OCI-LY7 (cell line): ENCODE measurements around the gene CARTPT. TPM values are rescaled to one million over a fixed set of nuclear protein-coding genes. Genes with fewer than 3 reads are reported as not detected.

Source experiments
- BruUV-seq: library from RNA; stranded (reverse); fragments of 400-500 nt; replicated peaks from 2 replicates; lab custom pipeline; 2021; lab: Mats Ljungman, UMichigan
- CTCF ChIA-PET: fragments of 300-600 bp; sonication (Branson Sonifier 250); formaldehyde crosslinking; loops from one replicate; lab custom pipeline; 2022; ENCODE audit warnings: antibody characterized with exemption; ENCODE audit not compliant: unreplicated experiment; lab: Charles Lee
- POLR2A ChIA-PET: fragments of 300-600 bp; sonication (Branson Sonifier 250); formaldehyde crosslinking; loops from one replicate; lab custom pipeline; 2022; ENCODE audit warnings: antibody characterized with exemption; lab: Charles Lee
- DNase-seq: peaks from one replicate; pipeline ENCODE4 v3.0.0-alpha.2; 2015; ENCODE audit warnings: low spot score
- H2AFZ ChIP-seq: fragments of 200-600 bp; sonication (generic), shearing (Covaris generic); 2 replicates; pipeline ENCODE4 v1.6.1; 2014; ENCODE audit warnings: mild to moderate bottlenecking, antibody characterized with exemption, low read length, moderate library complexity
- H3K27ac ChIP-seq: fragments of 200-600 bp; sonication (generic); 2 replicates; pipeline ENCODE4 v1.5.1; 2014; ENCODE audit warnings: mixed run types, low read depth, mild to moderate bottlenecking, moderate library complexity, low read length, inconsistent platforms; ENCODE audit not compliant: poor library complexity, severe bottlenecking
- H3K36me3 ChIP-seq: fragments of 200-600 bp; sonication (generic); 2 replicates; pipeline ENCODE4 v1.6.1; 2014; ENCODE audit warnings: mild to moderate bottlenecking, antibody characterized with exemption, low read length, moderate library complexity, mixed read lengths; ENCODE audit not compliant: insufficient read depth
- H3K4me1 ChIP-seq: fragments of 200-600 bp; sonication (generic); 2 replicates; pipeline ENCODE4 v1.5.1; 2014; ENCODE audit warnings: mild to moderate bottlenecking, low read length; ENCODE audit not compliant: insufficient read depth, poor library complexity, severe bottlenecking
- H3K4me2 ChIP-seq: fragments of 200-600 bp; sonication (generic); 2 replicates; pipeline ENCODE4 v1.6.1; 2014; ENCODE audit warnings: mild to moderate bottlenecking, low read length
- H3K4me3 ChIP-seq: fragments of 200-600 bp; sonication (generic); 2 replicates; pipeline ENCODE4 v1.5.1; 2014; ENCODE audit warnings: mild to moderate bottlenecking, low read depth, low read length; ENCODE audit not compliant: poor library complexity, severe bottlenecking
- H3K79me2 ChIP-seq: fragments of 200-600 bp; sonication (generic); 2 replicates; pipeline ENCODE4 v1.6.1; 2016; ENCODE audit warnings: low read depth, mild to moderate bottlenecking, low read length, moderate library complexity, mixed read lengths; ENCODE audit not compliant: insufficient read depth
- H3K9me2 ChIP-seq: fragments of 200-600 bp; sonication (generic); 2 replicates; pipeline ENCODE4 v1.6.1; 2016; ENCODE audit warnings: mild to moderate bottlenecking, low read length, mixed read lengths; ENCODE audit not compliant: insufficient read depth
- H3K9me3 ChIP-seq: fragments of 200-600 bp; sonication (generic); 2 replicates; pipeline ENCODE4 v1.6.1; 2014; ENCODE audit warnings: mild to moderate bottlenecking, mixed run types, low read length, mixed read lengths
- H4K20me1 ChIP-seq: fragments of 200-600 bp; sonication (generic); 2 replicates; pipeline ENCODE4 v1.6.1; 2014; ENCODE audit warnings: mild to moderate bottlenecking, antibody characterized with exemption, low read length, moderate library complexity, mixed read lengths; ENCODE audit not compliant: insufficient read depth
- EZH2phosphoT487 ChIP-seq: fragments of 200-600 bp; sonication (generic); IDR thresholded peaks from 2 replicates; pipeline ENCODE4 v1.6.1; 2018; ENCODE audit warnings: low read depth, borderline replicate concordance, mild to moderate bottlenecking, mixed run types, antibody characterized with exemption, low read length, moderate library complexity, mixed read lengths
- intact Hi-C: fragments of 100-400 bp; cut with micrococcal nuclease; formaldehyde crosslinking; loops from one replicate; pipeline ENCODE4 v1.10.0; 2022; ENCODE audit not compliant: unreplicated experiment
- total RNA-seq, 2 experiments: library from RNA; depleted of rRNA in 1 of 2; stranded (reverse); fragments of >200 nt in 1 of 2; shearing (Covaris generic) in 1 of 2; gene quantifications; 2 replicates each; pipeline ENCODE4 v1.2.3, GENCODE V29; 2014 to 2022
- TF ChIP-seq, protein P1 (sequence below): fragments of 200-600 bp; sonication (generic); conservative IDR thresholded peaks from 2 replicates; pipeline ENCODE4 v1.5.1; 2014; ENCODE audit warnings: mild to moderate bottlenecking, antibody characterized with exemption, low read length, moderate library complexity, mixed read lengths

CARTPT gene
- total RNA-seq, 2 experiments from 2014 or later, result not detected

DNA sequence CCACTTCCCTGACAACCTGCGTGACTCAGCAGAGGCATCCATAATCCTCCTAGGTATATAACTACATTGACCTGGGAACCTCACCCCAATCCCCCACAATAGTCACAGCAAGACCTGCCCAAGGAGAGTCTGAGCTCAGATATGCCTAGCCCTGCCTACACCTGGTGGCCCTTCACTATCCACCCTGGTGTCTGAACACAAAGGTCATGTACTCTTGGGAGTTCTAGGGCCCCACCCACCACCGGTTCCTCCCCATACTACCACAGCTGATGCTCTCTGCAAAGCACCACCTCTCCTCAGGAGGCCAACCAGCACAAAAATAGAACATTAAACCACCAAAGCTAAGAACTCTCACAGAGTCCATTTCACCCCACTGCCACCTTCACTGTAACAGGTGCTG lies 34.8 kb upstream of the CARTPT start:
- DNase-seq, result no peak
- intact Hi-C loops, result no loop called here
- no peak overlapping the region for H3K27ac ChIP-seq
- H3K9me2 ChIP-seq, result no peaks in the 10 kb centered on the region
- CTCF ChIA-PET, result no interaction called here
- H2AFZ ChIP-seq, result no peak overlapping the region
- H3K36me3 ChIP-seq, result no peaks in the 10 kb centered on the region
- H3K4me3 ChIP-seq, result no peak overlapping the region
- POLR2A ChIA-PET, result interaction anchor here (0.6 to 1.5 kb wide), 3 partner anchors 13 to 1419 kb away, joined by 3 to 4 read pairs (median 3); no protein-coding TSS in a partner anchor
- no TSS peak for BruUV-seq
- no peaks in the 10 kb centered on the region for H3K9me3 ChIP-seq
- no peak overlapping the region for H3K4me2 ChIP-seq
- H3K79me2 ChIP-seq, result no peaks in the 10 kb centered on the region
- TF ChIP-seq EZH2phosphoT487, result no peak
- TF ChIP-seq, protein P1, sequence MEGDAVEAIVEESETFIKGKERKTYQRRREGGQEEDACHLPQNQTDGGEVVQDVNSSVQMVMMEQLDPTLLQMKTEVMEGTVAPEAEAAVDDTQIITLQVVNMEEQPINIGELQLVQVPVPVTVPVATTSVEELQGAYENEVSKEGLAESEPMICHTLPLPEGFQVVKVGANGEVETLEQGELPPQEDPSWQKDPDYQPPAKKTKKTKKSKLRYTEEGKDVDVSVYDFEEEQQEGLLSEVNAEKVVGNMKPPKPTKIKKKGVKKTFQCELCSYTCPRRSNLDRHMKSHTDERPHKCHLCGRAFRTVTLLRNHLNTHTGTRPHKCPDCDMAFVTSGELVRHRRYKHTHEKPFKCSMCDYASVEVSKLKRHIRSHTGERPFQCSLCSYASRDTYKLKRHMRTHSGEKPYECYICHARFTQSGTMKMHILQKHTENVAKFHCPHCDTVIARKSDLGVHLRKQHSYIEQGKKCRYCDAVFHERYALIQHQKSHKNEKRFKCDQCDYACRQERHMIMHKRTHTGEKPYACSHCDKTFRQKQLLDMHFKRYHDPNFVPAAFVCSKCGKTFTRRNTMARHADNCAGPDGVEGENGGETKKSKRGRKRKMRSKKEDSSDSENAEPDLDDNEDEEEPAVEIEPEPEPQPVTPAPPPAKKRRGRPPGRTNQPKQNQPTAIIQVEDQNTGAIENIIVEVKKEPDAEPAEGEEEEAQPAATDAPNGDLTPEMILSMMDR, result no peak
- H4K20me1 ChIP-seq, result no peaks in the 10 kb centered on the region
- no peaks in the 10 kb centered on the region for H3K4me1 ChIP-seq

DNA sequence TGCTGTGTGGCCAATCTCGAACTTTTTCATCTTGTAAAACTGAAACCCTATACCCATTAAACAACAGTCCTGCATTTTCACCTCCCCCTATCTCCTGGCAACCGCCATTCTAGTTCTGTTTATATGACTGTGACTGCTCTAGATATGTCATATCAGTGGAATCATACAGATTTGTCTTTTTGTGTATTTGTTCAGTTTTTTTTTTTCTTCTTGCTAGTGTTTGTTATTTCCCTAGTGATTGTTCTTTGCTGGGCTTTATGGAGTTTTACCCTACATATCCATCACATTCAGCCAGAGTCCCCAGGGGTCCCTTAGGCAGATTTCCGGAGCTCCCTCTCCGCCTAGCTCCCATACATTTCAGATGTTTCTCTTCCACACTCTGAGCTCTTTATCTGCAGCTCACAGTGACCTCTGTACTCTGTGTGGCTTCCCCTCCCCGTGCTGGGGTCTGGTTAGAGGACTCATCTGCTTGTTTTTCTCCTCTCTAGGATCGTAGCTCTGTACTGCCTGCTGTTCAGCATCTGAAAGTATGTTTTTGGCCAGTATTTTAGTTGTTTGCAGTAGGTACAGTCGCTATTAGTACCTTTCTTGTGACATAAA lies 25.1 kb upstream of the CARTPT start:
- POLR2A ChIA-PET, result interaction anchor here (0.6 to 0.7 kb wide), 3 partner anchors 11 to 350 kb away, joined by 3 read pairs; no protein-coding TSS in a partner anchor
- H2AFZ ChIP-seq, result no peak overlapping the region
- no peaks in the 10 kb centered on the region for H3K79me2 ChIP-seq
- H4K20me1 ChIP-seq, result no peaks in the 10 kb centered on the region
- no peaks in the 10 kb centered on the region for H3K9me3 ChIP-seq
- CTCF ChIA-PET, result no interaction called here
- BruUV-seq, result no TSS peak
- intact Hi-C loops, result no loop called here
- peaks cover 5% of the 10 kb centered on the region for H3K4me1 ChIP-seq
- no peak for DNase-seq
- TF ChIP-seq EZH2phosphoT487, result no peak
- H3K27ac ChIP-seq, result no peak overlapping the region
- H3K4me3 ChIP-seq, result no peak overlapping the region
- no peak overlapping the region for H3K4me2 ChIP-seq
- no peaks in the 10 kb centered on the region for H3K9me2 ChIP-seq
- no peaks in the 10 kb centered on the region for H3K36me3 ChIP-seq

- Histone ChIP-seq H2AFZ (no peak overlapping the region), H3K27ac (no peak overlapping the region), H3K4me1 (peaks cover 5% of the 10 kb centered on the region), H3K79me2 (no peaks in the 10 kb centered on the region), H3K9me2 (no peaks in the 10 kb centered on the region), H3K9me3 (no peaks in the 10 kb centered on the region), H3K4me3 (no peak overlapping the region), H3K4me2 (no peak overlapping the region), H3K36me3 (no peaks in the 10 kb centered on the region), H4K20me1 (no peaks in the 10 kb centered on the region)
- CTCF ChIA-PET, result no interaction called here
- intact Hi-C loops, result no loop called here
- DNase-seq, result no peak
- no TSS peak for BruUV-seq
- TF ChIP-seq, protein P1, result no peak
- no peak for TF ChIP-seq EZH2phosphoT487
- POLR2A ChIA-PET, result no interaction called here
Observed at GRCh38 chr5:71695071-71695470, 24.0 kb upstream of the CARTPT start.
